BJ (cell line): ENCODE measurements around the gene IMP3. TPM values are rescaled to one million over a fixed set of nuclear protein-coding genes. Genes with fewer than 3 reads are reported as not detected.

ENCODE experiments used
- CTCF ChIA-PET: fragments of 350-600 bp; formaldehyde crosslinking; extraction: SDS; loops from one replicate; lab custom pipeline; 2021; ENCODE audit warnings: antibody characterized with exemption, inconsistent platforms; lab: Yijun Ruan, JAX
- POLR2A ChIA-PET: fragments of 300-600 bp; sonication (Branson Sonifier 250); formaldehyde crosslinking; extraction: SDS; loops from one replicate; lab custom pipeline; 2021; ENCODE audit warnings: antibody characterized with exemption; lab: Charles Lee
- DNase-seq: peaks from one replicate; pipeline ENCODE4 v3.0.0-alpha.2; 2011; ENCODE audit warnings: low read depth
- H3K27me3 ChIP-seq: 2 replicates; pipeline ENCODE4 v1.6.0; 2011; ENCODE audit warnings: low read length; ENCODE audit not compliant: control insufficient read depth, insufficient read depth
- H3K36me3 ChIP-seq: 2 replicates; pipeline ENCODE4 v1.5.1; 2011; ENCODE audit warnings: low read length; ENCODE audit not compliant: control insufficient read depth, insufficient read depth
- H3K4me3 ChIP-seq: 2 replicates; pipeline ENCODE4 v1.5.1; 2011; ENCODE audit warnings: low read depth, mild to moderate bottlenecking, control low read depth, low read length
- CTCF ChIP-seq: IDR thresholded peaks from 2 replicates; pipeline ENCODE4 v1.5.1; 2011; ENCODE audit warnings: low read depth, mild to moderate bottlenecking, control low read depth, inconsistent platforms, low read length, moderate library complexity; ENCODE audit not compliant: insufficient read depth
- polyA plus RNA-seq: library from polyadenylated mRNA; depleted of rRNA; stranded (reverse); fragments of >200 nt; gene quantifications from 2 replicates; pipeline ENCODE4 v1.2.3, GENCODE V29; 2011

The IMP3 gene
- polyA plus RNA-seq, 1 experiment = 37.6 TPM

- ChIA-PET POLR2A (interaction anchor here (0.5 kb wide), 1 partner anchor 483 kb away, joined by 3 read pairs; no protein-coding TSS in a partner anchor), CTCF (interaction anchor here (0.6 to 3.8 kb wide), 11 partner anchors 9 to 129 kb away, joined by 3 to 18 read pairs (median 4); partner anchors contain the start of genes IMP3 and SNX33)
- no peak for DNase-seq
- no peak overlapping the region for H3K4me3 ChIP-seq
- H3K27me3 ChIP-seq = no peaks in the 10 kb centered on the region
- H3K36me3 ChIP-seq = peaks cover 19% of the 10 kb centered on the region
- TF ChIP-seq CTCF = no peak
Observed at GRCh38 chr15:75672646-75673425, 32.8 kb upstream of the IMP3 start.

- ChIA-PET CTCF (interaction anchor here (0.7 to 3.8 kb wide), 10 partner anchors 10 to 130 kb away, joined by 3 to 18 read pairs (median 4); partner anchors contain the start of genes IMP3 and SNX33), POLR2A (interaction anchor here (0.5 kb wide), 1 partner anchor 484 kb away, joined by 3 read pairs; no protein-coding TSS in a partner anchor)
- no peak overlapping the region for H3K4me3 ChIP-seq
- no peak for TF ChIP-seq CTCF
- H3K27me3 ChIP-seq = no peaks in the 10 kb centered on the region
- peaks cover 10% of the 10 kb centered on the region for H3K36me3 ChIP-seq
- DNase-seq = no peak
Observed at GRCh38 chr15:75671730-75672602, 31.9 kb upstream of the IMP3 start.

GRCh38 chr15:75669879-75670212 lies 29.8 kb upstream of the IMP3 start:
- no peak for TF ChIP-seq CTCF
- DNase-seq = no peak
- ChIA-PET POLR2A (no interaction called here), CTCF (no interaction called here)
- no peak overlapping the region for H3K4me3 ChIP-seq
- no peaks in the 10 kb centered on the region for H3K27me3 ChIP-seq
- H3K36me3 ChIP-seq = peaks cover 2% of the 10 kb centered on the region; the same call in 1 of the 2 replicates

- Histone ChIP-seq H3K27me3 (no peaks in the 10 kb centered on the region), H3K36me3 (peaks cover under 1% of the 10 kb centered on the region; the same call in 1 of the 2 replicates), H3K4me3 (no peak overlapping the region)
- CTCF ChIA-PET = interaction anchor here (3.4 kb wide), 1 partner anchor 22 kb away, joined by 9 read pairs; the partner anchor contains the start of gene SNX33
- no peak for TF ChIP-seq CTCF
- no peak for DNase-seq
- POLR2A ChIA-PET = no interaction called here
Observed at GRCh38 chr15:75669191-75669878, 29.3 kb upstream of the IMP3 start.
